Caco-2 (cell line): ENCODE results near the gene DNAJB11. TPM values are rescaled to one million over a fixed set of nuclear protein-coding genes. Genes with fewer than 3 reads are reported as not detected.

Source experiments
- BruUV-seq: library from RNA; stranded (reverse); fragments of 400-500 nt; replicated peaks from 2 replicates; lab custom pipeline; 2021; lab: Mats Ljungman, UMichigan
- CTCF ChIA-PET: fragments of 300-600 bp; sonication (Branson Sonifier 250); formaldehyde crosslinking; loops from one replicate; lab custom pipeline; 2022; ENCODE audit warnings: antibody characterized with exemption; lab: Charles Lee
- POLR2A ChIA-PET: fragments of 300-600 bp; sonication (Branson Sonifier 250); formaldehyde crosslinking; loops from one replicate; lab custom pipeline; 2022; ENCODE audit warnings: antibody characterized with exemption; lab: Charles Lee
- DNase-seq, 2 experiments: peaks; one replicate each; pipeline versions ENCODE4 v3.0.0 to v3.0.0-alpha.2; 2020 to 2022
- H3K27me3 ChIP-seq: replicated peaks from 2 replicates; pipeline ENCODE4 v1.6.0; 2011; ENCODE audit warnings: low read length; ENCODE audit not compliant: control insufficient read depth, insufficient read depth
- H3K36me3 ChIP-seq: 2 replicates; pipeline ENCODE4 v1.5.1; 2011; ENCODE audit warnings: low read length; ENCODE audit not compliant: control insufficient read depth, insufficient read depth
- H3K4me1 ChIP-seq: fragments of 250-450 bp; sonication (Bioruptor Pico); 2 replicates; pipeline ENCODE4 v1.5.1; 2020; ENCODE audit warnings: mild to moderate bottlenecking
- H3K4me3 ChIP-seq: 2 replicates; pipeline ENCODE4 v1.5.1; 2011; ENCODE audit warnings: low read depth, mild to moderate bottlenecking, control low read depth, low read length
- H3K9me3 ChIP-seq: fragments of 250-450 bp; sonication (Bioruptor Pico); 2 replicates; pipeline ENCODE4 v1.5.1; 2020; ENCODE audit warnings: mild to moderate bottlenecking, moderate library complexity
- H3K27ac Mint-ChIP-seq: one replicate; pipeline ENCODE4 v1.8.0; 2022; ENCODE audit warnings: mixed read lengths; ENCODE audit not compliant: unreplicated experiment
- H3K27me3 Mint-ChIP-seq: one replicate; pipeline ENCODE4 v1.8.0; 2022; ENCODE audit warnings: mixed read lengths; ENCODE audit not compliant: insufficient read depth, unreplicated experiment
- H3K36me3 Mint-ChIP-seq: one replicate; pipeline ENCODE4 v1.8.0; 2022; ENCODE audit warnings: mild to moderate bottlenecking, mixed read lengths; ENCODE audit not compliant: insufficient read depth, unreplicated experiment
- H3K4me1 Mint-ChIP-seq: one replicate; pipeline ENCODE4 v1.8.0; 2022; ENCODE audit warnings: low read depth, mixed read lengths; ENCODE audit not compliant: unreplicated experiment
- H3K4me3 Mint-ChIP-seq: one replicate; pipeline ENCODE4 v1.8.0; 2022; ENCODE audit warnings: mild to moderate bottlenecking, moderate library complexity, mixed read lengths; ENCODE audit not compliant: unreplicated experiment
- H3K9me3 Mint-ChIP-seq: one replicate; pipeline ENCODE4 v1.8.0; 2022; ENCODE audit warnings: mixed read lengths; ENCODE audit not compliant: unreplicated experiment
- CTCF ChIP-seq, 2 experiments: fragments of 200-600 bp in 1 of 2; IDR thresholded peaks; 1 replicate in 1 of 2; 2 replicates in 1 of 2; pipeline versions ENCODE4 v1.5.1 to v1.8.0; 2011 to 2022; ENCODE audit warnings: antibody characterized with exemption in 1 of 2, control low read depth in 1 of 2, inconsistent platforms in 1 of 2, low read depth in 1 of 2, low read length in 1 of 2, mild to moderate bottlenecking in 1 of 2, moderate library complexity in 1 of 2; ENCODE audit not compliant: insufficient read depth in 1 of 2, severe bottlenecking in 1 of 2, unreplicated experiment in 1 of 2
- intact Hi-C: fragments of 100-400 bp; cut with micrococcal nuclease; formaldehyde crosslinking; loops from one replicate; pipeline ENCODE4 v1.10.0; 2022; ENCODE audit not compliant: unreplicated experiment
- total RNA-seq: library from RNA; stranded (reverse); gene quantifications from 2 replicates; pipeline ENCODE4 v1.2.3, GENCODE V29; 2022

Gene DNAJB11
- total RNA-seq, 1 experiment from 2014 or later: 95.7 TPM

GRCh38 chr3:186589856-186590579, 19.5 kb downstream of the DNAJB11 start:
- H3K27me3 Mint-ChIP-seq: no peaks in the 10 kb centered on the region
- BruUV-seq: no TSS peak
- no peak for TF ChIP-seq CTCF (IDR thresholded peaks at IDR 0.05; ENCODE audit: insufficient read depth in 1 of 2, low read depth in 1 of 2, low read length in 1 of 2, severe bottlenecking in 1 of 2, unreplicated experiment in 1 of 2)
- no peaks in the 10 kb centered on the region for H3K36me3 ChIP-seq
- intact Hi-C loops: loop anchor here (1.0 to 2.0 kb wide), 5 partner anchors 9 to 231 kb away; partner anchors contain the start of gene DNAJB11
- H3K4me1 Mint-ChIP-seq: peaks cover 28% of the 10 kb centered on the region
- no peaks in the 10 kb centered on the region for H3K27me3 ChIP-seq
- no peak overlapping the region for H3K4me3 ChIP-seq
- DNase-seq: peak; percentile 48 to 74
- no peaks in the 10 kb centered on the region for H3K9me3 ChIP-seq
- no peak overlapping the region for H3K4me3 Mint-ChIP-seq
- H3K9me3 Mint-ChIP-seq: no peaks in the 10 kb centered on the region
- peaks cover 11% of the 10 kb centered on the region for H3K36me3 Mint-ChIP-seq
- peaks cover 62% of the 10 kb centered on the region for H3K4me1 ChIP-seq
- peak overlapping the region; percentile 63 for H3K27ac Mint-ChIP-seq
- ChIA-PET POLR2A (interaction anchor here (0.6 to 1.6 kb wide), 2 partner anchors 20 to 913 kb away, joined by 6 read pairs; partner anchors contain the start of gene DNAJB11), CTCF (interaction anchor here (0.6 to 3.0 kb wide), 8 partner anchors 15 to 162 kb away, joined by 4 to 21 read pairs (median 5); no protein-coding TSS in a partner anchor)

GRCh38 chr3:186590580-186591295, 20.2 kb downstream of the DNAJB11 start:
- no peak for DNase-seq
- TF ChIP-seq CTCF (IDR thresholded peaks at IDR 0.05; ENCODE audit: insufficient read depth in 1 of 2, low read depth in 1 of 2, low read length in 1 of 2, severe bottlenecking in 1 of 2, unreplicated experiment in 1 of 2): no peak
- BruUV-seq: no TSS peak
- Histone ChIP-seq H3K36me3 (no peaks in the 10 kb centered on the region), H3K4me3 (no peak overlapping the region), H3K9me3 (no peaks in the 10 kb centered on the region), H3K4me1 (peaks cover 62% of the 10 kb centered on the region), H3K27me3 (no peaks in the 10 kb centered on the region)
- H3K4me3 Mint-ChIP-seq: no peak overlapping the region
- POLR2A ChIA-PET: interaction anchor here (1.6 kb wide), 1 partner anchor 20 kb away, joined by 6 read pairs; the partner anchor contains the start of gene DNAJB11
- peaks cover 9% of the 10 kb centered on the region for H3K36me3 Mint-ChIP-seq
- H3K27me3 Mint-ChIP-seq: no peaks in the 10 kb centered on the region
- H3K27ac Mint-ChIP-seq: peak overlapping the region; percentile 63
- CTCF ChIA-PET: interaction anchor here (1.3 to 3.0 kb wide), 3 partner anchors 19 to 26 kb away, joined by 4 to 21 read pairs (median 7); no protein-coding TSS in a partner anchor
- intact Hi-C loops: loop anchor here (1.0 kb wide), 1 partner anchor 9 kb away; no protein-coding TSS in a partner anchor
- H3K9me3 Mint-ChIP-seq: no peaks in the 10 kb centered on the region
- H3K4me1 Mint-ChIP-seq: peaks cover 28% of the 10 kb centered on the region

- H3K4me3 ChIP-seq: no peak overlapping the region
- H3K36me3 Mint-ChIP-seq: peaks cover 8% of the 10 kb centered on the region
- DNase-seq: no peak
- ChIA-PET CTCF (no interaction called here), POLR2A (no interaction called here)
- H3K4me3 Mint-ChIP-seq: no peak overlapping the region
- no peak for TF ChIP-seq CTCF (IDR thresholded peaks at IDR 0.05; ENCODE audit: insufficient read depth in 1 of 2, low read depth in 1 of 2, low read length in 1 of 2, severe bottlenecking in 1 of 2, unreplicated experiment in 1 of 2)
- H3K27me3 ChIP-seq: no peaks in the 10 kb centered on the region
- H3K4me1 ChIP-seq: peaks cover 73% of the 10 kb centered on the region
- no peak overlapping the region for H3K27ac Mint-ChIP-seq
- no peaks in the 10 kb centered on the region for H3K36me3 ChIP-seq
- H3K27me3 Mint-ChIP-seq: no peaks in the 10 kb centered on the region
- H3K9me3 Mint-ChIP-seq: no peaks in the 10 kb centered on the region
- H3K9me3 ChIP-seq: no peaks in the 10 kb centered on the region
- H3K4me1 Mint-ChIP-seq: peaks cover 38% of the 10 kb centered on the region
- no TSS peak for BruUV-seq
- intact Hi-C loops: no loop called here
Observed at GRCh38 chr3:186592682-186593081, 22.2 kb downstream of the DNAJB11 start.
